Measurements from ENCODE around the gene UBE2D1.

- TF ChIP-seq ZFX (IDR thresholded peaks at IDR 0.05; ENCODE audit: borderline replicate concordance), result no peak
- TF ChIP-seq, protein P1, sequence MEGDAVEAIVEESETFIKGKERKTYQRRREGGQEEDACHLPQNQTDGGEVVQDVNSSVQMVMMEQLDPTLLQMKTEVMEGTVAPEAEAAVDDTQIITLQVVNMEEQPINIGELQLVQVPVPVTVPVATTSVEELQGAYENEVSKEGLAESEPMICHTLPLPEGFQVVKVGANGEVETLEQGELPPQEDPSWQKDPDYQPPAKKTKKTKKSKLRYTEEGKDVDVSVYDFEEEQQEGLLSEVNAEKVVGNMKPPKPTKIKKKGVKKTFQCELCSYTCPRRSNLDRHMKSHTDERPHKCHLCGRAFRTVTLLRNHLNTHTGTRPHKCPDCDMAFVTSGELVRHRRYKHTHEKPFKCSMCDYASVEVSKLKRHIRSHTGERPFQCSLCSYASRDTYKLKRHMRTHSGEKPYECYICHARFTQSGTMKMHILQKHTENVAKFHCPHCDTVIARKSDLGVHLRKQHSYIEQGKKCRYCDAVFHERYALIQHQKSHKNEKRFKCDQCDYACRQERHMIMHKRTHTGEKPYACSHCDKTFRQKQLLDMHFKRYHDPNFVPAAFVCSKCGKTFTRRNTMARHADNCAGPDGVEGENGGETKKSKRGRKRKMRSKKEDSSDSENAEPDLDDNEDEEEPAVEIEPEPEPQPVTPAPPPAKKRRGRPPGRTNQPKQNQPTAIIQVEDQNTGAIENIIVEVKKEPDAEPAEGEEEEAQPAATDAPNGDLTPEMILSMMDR (IDR thresholded peaks at IDR 0.05), result peak; percentile 16; the same call in 1 of the 2 replicates
Measured at GRCh38 chr10:58412502-58412961, 77.7 kb downstream of the UBE2D1 start.

Data from 22Rv1 (cell line).